NCI-H2171 treated with DMSO at 0.1 percent for 48 hours (cell line): ENCODE data around the gene IL36A.

Source experiments
- DNase-seq: peaks from one replicate; lab custom pipeline; 2025; lab: John Stamatoyannopoulos, UW

Gene IL36A

DNA sequence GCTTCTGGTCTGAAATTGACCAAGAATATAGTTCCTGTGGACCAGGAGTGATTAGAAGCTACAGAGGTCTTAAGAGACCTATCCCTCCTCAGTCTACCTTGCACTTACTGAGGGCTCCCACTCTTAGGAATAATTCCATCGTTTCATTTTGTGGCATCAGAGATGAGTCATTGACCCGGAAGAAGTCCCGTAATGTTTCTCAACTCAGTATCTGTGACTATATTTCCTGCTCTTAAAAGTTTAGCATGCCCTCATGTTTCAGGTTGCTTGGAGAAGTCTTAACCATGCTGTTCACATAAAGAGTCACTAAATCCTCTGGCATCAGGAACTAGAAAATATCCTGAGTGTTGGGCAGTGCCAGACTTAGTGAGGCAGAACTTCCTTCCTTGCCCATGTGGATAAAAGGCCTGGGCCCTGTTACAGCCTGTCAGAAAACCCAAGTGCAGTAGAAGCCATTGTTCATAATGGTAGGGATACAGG lies at the start of gene IL36A:
Gene IL36A (plus strand): TSS at position 430 of the 480 bp plus-strand sequence. CDS start 413 bp downstream, outside the sequence.
- DNase-seq: no peak

DNA sequence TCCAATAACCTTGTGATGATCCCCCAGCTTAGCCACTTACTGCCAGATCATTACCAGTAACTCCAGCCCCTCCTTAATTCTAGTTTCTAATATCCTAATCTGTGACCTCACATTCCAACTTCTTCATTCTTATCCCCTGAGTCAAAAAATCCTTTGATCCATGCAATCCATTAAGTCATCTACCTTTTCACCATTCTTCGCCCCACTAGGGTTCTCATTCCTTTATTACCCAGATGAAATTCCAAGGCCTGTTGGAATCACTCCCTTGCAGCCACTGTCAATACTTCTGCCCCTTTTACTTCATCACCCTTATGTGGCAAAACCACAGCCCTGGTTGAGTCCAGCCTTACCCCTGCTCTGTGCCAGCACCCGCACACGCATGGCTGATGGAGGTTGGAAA lies 47.7 kb upstream of the IL36A start:
- no peak for DNase-seq

GRCh38 chr2:112958428-112959108 lies 46.7 kb upstream of the IL36A start:
- DNase-seq: peak; percentile 63

GRCh38 chr2:112959109-112959812 lies 46.0 kb upstream of the IL36A start:
- peak; percentile 64 for DNase-seq

- DNase-seq: no peak
Observed at GRCh38 chr2:112960230-112960825, 44.9 kb upstream of the IL36A start.

DNA sequence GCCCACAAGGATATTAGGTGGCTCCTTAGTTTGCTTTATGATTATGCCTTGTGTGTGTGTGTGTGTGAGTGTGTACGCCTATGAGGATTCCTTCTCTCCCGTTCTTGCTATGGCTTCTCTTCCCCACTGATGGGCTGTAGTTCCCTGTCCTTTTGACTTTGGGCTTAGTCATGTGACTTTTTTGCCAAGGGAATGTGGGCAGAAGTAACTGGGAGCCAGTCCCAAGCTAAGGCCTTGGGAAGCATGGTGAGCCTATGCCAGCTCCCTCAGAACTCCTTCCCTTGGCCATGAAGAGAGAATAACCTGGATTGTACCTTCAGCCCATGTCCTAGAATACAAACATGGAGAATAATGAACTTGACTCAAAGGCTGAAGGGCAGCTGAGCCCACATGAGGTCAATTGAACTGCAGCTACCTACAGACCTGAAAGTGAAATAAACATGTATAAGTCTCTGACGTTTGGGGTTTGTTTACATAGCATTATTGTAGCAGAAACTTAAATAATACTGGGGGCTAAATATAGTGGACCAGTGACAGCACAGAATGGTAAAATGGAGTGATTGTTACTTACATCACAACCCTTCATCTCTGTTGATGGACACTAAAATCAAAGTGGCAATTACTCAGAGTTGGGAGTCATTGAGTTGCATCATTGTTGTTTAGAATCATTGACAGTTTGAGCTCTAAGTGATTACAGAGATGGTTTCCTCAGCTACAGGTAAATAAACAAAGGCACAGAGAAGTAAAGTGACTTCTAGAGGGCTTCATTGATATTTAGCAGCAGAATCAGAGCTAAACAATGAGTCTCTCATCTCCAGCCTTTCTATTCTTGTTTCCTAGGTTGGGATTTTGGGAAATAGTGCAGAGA lies 42.7 kb upstream of the IL36A start:
- DNase-seq: no peak

GRCh38 chr2:112967023-112967422 lies 38.2 kb upstream of the IL36A start:
- DNase-seq: no peak

DNA sequence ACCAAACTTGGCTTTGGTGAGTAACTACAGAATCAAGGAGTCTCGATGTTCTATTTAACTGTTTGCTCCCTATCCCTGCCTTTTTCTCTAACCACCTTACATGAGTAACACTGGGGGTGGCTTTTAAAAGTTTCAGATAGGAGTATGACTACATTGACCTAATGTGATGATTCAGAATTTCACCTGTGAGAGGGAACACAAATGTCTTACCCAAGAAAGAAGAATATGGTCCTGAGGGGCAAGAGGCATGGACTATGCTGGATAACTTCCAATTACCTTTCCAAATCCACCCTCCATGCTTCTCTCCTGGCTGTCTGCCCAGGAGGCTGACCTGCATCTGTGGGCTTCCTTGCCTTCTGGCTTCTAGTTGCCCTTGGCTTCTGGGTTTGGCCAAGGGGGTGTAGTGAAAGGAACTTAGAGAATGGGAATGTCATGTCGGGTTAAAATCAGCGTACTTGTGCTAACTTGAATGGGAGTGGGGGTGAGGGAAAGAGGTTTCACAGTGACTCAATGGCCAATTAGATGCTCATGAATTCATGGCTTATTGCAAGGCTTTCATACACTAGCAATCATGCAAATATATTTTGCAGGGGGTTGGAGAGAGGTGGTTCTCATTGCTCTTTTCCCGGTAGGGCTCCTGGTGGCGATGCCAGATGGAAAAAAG lies 32.7 kb upstream of the IL36A start:
- DNase-seq: no peak

DNA sequence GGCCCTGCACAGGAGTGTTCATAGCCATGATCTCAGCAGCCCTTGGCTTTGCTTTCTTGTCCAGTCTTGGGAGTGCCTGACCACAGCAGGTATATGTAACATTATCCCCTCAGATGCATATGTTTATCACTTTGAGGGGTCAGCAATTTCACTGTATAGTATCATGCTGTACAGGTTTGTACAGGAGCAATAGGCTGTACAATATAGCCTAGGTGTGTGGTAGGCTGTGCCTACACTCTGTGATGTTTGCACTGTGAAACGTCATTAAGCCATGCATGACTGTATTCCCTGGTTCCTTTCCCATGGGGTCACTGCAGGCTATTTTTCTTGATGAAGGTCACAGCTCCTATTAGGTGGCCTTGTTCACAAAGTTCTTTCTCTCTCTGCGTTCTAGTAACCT lies 32.1 kb upstream of the IL36A start:
- no peak for DNase-seq

GRCh38 chr2:112977559-112978056 lies 27.7 kb upstream of the IL36A start, which contains the start of gene IL36G:
TSS of gene IL36G (plus strand) at chr2:112978006. CDS start at chr2:112978639, 633 bp downstream.
- DNase-seq: no peak

DNA sequence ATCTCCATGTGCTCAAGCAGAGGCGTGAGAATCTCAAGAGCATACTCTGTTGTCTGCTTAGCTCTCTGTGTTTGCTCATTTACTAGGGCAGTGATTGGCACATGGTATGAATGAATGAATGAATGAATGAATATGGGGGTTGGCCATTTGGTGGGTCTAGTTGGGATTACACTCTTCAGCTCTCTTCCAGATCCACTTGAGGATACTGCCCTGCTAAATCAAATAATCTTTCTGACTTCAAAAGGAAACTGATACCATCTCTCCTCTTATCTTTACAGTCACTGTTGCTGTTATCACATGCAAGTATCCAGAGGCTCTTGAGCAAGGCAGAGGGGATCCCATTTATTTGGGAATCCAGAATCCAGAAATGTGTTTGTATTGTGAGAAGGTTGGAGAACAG lies 25.5 kb upstream of the IL36A start:
- DNase-seq: no peak

- no peak for DNase-seq
Observed at GRCh38 chr2:112980537-112980936, 24.7 kb upstream of the IL36A start.

- DNase-seq: no peak
Observed at GRCh38 chr2:112985090-112985489, 20.2 kb upstream of the IL36A start.

GRCh38 chr2:112989611-112990010 lies 15.6 kb upstream of the IL36A start:
- no peak for DNase-seq

DNA sequence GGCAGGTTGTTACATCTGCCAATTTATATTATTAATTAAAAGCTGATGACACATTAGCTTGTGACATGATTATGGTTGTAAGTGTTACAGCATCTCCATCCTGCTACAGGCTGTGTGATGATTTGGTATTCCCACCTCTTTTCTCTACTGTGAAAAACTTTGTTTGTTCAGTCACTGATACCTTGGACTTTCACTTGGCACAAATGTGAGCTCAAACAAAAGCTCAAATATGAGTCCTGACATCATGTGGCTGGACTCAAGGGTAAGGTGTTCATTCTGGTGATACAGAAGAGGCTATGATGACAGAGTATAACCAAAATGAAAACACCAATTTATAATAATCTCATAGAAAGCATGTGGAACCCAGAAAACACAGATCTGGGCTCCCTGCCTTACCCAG lies 11.4 kb upstream of the IL36A start:
- DNase-seq: no peak

DNA sequence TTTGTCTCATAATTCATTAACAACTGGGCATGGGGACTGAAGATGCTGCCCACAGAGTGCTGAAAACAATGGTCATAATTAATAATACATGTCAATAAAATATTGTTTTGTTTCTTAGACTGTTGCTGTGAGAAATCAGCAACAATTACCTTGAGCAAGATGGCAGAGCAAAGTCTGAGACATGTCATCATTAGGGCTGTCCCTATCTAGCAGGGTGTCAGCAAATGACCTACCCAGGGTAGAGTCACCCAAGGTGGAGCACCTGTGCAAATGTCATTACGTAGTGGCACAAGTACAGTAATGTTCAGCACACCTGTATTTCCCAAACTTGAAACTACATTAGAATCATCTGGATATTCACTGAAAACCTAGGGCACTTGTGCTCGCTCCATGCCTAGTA lies 10.6 kb upstream of the IL36A start:
- DNase-seq: no peak

DNA sequence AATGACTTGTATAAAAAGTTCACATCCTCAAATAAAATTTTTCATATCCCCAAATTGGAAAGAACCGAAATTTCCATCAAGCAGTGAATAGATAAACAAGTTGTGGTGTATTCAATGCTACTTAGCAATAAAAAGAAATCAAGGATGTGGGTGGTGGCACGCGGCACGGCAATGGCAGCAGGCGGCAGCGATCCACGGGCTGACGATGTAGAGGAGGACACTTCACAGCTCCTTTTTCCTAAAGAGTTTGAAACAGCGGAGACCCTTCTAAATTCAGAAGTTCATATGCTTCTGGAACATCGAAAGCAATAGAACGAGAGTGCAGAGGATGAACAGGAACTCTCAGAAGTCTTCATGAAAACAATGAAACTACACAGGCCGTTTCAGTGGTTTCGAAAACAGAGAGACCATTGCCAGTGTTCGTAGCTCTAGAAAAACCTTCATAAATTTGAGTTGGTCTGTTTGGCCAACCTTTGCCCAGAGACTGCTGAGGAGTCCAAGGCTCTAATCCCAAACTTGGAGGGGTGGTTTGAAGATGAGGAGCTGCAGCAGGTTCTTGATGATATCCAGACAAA lies 9.8 kb upstream of the IL36A start:
- no peak for DNase-seq

DNA sequence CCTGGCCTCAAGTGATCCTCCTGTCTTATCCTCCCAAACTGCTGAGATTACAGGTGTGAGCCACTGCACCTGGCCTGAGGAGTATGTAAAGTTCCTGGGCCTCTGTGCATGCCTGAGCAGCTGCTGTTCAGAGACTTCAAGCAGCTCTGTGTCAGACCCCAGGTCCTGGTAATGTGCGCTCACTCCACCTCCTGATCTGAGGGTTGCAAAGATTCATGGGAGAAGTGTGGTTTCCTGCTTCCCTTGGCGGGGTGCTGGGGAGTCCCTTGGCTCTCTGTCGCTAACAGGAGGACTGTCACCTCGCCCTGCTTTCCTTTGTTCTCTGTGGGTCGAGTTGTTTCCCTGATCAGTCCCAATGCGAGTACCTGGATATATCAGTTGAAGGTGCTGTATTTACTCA lies 8.6 kb upstream of the IL36A start:
- no peak for DNase-seq

GRCh38 chr2:112997151-112997550 lies 8.1 kb upstream of the IL36A start:
- no peak for DNase-seq

- DNase-seq: no peak
Observed at GRCh38 chr2:113000436-113000835, 4.8 kb upstream of the IL36A start.

DNA sequence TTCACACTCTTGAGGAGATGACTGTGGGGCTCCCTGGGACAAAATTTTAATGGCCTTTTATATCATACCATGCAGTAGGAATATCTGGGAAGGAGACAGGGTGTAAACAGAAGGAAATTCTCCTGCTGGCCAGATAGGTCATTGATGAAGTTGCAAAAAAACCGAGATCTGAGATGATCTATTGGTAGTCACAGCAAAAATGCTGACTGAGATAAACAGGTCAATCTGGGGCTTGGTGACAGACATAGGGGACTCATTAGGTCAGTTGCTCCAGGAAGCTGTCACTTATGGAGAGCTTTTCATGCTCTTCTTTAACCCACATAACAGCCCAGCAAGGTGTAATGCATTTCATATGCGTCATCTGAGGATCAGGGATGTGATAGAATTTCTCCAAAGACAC lies 2.6 kb upstream of the IL36A start:
- no peak for DNase-seq
